NCI-H82 treated with DMSO at 0.1 percent for 48 hours (cell line): ENCODE data around the gene APOA5.

Source experiments
- DNase-seq: peaks from one replicate; lab custom pipeline; 2025; ENCODE audit not compliant: unreplicated experiment; lab: John Stamatoyannopoulos, UW

Gene APOA5

GRCh38 chr11:116798368-116798767 lies 6.7 kb upstream of the APOA5 start:
- no peak for DNase-seq

- DNase-seq: no peak
Observed at GRCh38 chr11:116797816-116798215, 6.1 kb upstream of the APOA5 start.

- DNase-seq: no peak
Observed at GRCh38 chr11:116796548-116796947, 4.9 kb upstream of the APOA5 start.

DNA sequence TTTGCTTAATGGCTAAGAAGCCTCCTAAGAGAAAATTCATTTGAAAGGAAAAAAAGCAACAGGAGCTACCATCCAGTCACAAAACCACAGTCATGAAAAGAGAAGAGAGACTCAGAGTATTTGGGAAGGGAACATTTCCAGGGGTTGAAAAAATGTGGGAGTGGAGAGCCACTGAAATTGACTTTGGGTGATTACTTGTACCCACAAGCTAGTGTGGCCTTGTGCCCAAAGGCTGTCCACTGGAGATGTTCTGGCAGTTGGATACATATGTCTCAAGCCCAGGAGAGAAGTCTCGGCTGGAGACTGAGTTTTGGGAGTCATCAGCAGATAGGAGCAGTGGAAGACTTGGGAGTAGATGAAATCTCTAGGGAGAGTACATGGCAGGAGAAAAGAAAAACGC lies 3.2 kb upstream of the APOA5 start:
- DNase-seq: no peak

DNA sequence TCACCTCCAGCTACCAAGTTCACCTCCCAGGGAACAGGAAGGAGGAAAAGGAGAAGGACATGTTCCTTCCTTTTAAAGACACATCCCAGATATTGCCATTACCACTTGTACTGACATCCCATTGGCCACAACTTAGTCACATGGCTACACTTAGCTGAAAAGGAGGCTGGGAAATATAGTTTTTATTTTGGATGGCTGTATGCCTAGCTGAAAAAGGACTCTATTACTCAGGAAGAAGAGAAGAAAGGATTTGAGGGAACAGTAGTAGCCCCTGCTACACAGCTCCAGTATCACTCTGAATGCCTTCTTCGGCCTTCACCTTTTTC lies 2.1 kb upstream of the APOA5 start:
- no peak for DNase-seq

DNA sequence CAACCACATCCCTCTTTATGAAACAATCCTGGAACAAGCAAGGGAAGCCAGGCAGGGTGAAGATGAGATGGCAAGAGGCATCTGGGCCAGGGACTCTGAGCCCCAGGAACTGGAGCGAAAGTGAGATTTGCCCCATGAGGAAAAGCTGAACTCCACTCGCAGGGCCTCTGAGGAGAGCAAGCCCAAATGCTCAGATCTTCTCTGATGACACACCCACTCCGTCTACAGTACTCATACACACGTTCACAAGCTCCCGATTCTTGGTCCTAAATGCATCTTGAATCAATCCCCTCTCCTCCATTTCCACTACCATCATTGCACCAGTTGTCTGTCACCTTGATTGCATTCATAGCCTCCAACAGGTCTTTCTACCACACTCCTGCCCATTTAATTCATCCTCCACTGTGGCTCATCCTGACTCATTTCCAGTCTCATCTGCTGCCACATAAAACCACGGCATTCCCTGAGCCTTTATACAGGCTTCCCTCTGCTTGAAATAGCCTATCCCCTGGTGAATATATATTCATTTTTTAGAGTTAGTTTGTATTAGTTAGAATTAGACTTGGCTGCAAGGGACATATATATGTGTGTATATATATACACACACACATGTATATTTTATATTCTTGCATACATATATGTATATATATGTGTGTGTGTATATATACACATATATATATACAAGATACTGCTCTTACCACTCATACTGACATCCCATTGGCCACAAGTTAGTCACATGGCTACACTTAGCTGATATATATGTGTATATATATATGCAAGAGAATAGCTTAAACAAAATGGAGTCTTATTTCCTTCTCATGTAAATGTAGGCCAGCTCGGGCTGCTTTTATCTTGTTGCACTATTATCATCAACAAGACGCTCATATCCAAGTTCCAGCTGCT lies 1.4 kb upstream of the APOA5 start:
- DNase-seq: no peak

DNA sequence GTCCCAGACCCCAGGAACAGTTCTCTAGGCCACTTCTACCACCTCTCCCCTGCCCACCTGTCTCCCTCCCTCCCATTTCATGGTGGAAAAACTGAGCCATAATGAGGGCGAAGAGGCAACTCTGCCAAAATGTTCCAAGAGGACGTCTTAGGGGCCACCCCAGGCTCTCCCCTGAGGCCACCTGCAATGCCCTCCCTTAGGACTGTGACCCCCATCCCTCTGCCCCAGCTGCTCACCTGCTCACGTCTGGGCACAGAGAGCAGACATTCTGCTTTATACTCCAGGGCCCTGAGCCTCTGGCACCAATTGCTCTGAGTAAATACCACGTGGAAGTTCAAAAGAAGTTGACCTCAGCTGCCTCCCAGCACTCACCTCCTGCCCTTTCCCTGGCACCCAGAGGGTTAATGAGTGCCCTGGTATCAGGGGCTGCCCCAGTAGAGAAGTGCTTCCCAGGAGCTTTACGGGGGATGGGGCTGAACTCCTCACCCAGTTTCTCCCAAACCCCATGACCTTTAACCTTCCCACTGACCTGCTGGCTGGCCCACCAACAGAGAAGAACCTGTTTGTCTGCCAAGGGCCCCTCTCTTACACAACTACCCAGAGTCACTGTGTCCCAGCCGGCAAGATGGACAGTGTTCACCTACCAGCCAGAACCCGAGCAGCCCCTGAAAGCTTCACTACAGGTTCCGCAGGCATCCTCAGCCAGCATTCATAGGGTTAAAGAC lies 627 bp upstream of the APOA5 start:
- no peak for DNase-seq

- DNase-seq: peak; percentile 0
Observed at GRCh38 chr11:116791002-116791812, 472 bp downstream of the APOA5 start.

GRCh38 chr11:116790167-116791001 lies 1.3 kb downstream of the APOA5 start:
- DNase-seq: no peak

- no peak for DNase-seq
Observed at GRCh38 chr11:116788975-116789374, 2.7 kb downstream of the APOA5 start.

GRCh38 chr11:116788534-116788933 lies 3.1 kb downstream of the APOA5 start:
- DNase-seq: no peak

- DNase-seq: peak; percentile 3
Observed at GRCh38 chr11:116787786-116788486, 3.7 kb downstream of the APOA5 start, which contains the start of gene ZPR1. ZPR1 (minus strand) TSS chr11:116788023; CDS start chr11:116787990, 33 bp downstream.

DNA sequence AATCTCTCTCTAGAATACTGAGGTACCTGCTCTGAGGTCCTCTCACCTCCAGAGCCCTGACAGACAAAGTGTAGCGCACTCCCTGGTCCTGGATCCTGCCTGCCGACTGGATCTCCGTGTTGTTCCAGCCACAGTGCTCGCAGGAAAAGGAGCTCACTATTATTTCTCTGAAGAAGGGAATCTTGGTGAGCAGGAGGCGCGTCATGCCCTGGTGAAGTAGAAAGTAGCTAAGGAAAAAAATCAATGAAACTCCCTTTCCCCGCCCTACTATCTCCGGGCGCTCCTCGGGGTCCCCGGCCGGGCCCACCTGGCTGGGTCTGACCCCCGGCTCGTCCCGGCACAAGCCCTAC lies 4.3 kb downstream of the APOA5 start:
- DNase-seq: no peak

DNA sequence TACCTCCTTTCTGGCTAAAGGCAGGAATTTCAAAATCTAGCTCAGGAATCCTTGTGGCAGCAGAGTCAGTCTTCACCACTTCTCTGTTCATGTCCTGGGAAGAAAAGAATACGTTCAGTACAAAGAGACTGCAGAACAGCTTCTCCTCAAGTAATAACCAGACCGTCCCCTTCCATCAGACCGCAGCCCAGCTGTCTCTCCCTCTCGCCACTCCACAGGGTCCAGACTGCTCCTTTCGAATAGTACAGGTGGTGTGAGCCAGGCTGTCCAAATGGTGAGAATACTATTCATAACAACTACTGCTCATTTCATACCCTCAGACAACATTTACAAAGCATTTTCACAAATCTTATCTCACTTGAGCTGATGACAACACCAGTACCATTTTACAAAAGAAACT lies 4.7 kb downstream of the APOA5 start:
- no peak for DNase-seq

GRCh38 chr11:116786326-116786725 lies 5.4 kb downstream of the APOA5 start:
- no peak for DNase-seq

GRCh38 chr11:116782728-116783127 lies 9.0 kb downstream of the APOA5 start:
- DNase-seq: no peak

DNA sequence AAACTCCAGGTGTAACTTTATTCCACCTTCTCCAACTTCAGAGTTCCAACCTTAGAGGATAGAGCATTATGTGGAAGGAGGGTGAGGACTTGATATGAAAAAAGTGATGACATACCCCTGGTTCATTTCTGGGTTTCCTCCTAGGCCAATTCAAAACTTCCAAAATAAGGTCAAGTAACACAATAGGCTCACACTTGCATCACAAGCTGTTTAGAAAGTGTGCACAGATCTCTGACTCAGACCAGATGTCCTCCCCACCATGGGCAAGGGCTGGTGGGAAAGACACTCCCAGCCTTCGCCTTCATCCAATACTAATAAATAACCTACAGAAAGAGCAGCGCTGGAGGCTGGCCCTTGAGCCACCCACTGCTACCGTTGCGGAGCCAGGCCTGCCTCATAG lies 13.1 kb downstream of the APOA5 start:
- no peak for DNase-seq

DNA sequence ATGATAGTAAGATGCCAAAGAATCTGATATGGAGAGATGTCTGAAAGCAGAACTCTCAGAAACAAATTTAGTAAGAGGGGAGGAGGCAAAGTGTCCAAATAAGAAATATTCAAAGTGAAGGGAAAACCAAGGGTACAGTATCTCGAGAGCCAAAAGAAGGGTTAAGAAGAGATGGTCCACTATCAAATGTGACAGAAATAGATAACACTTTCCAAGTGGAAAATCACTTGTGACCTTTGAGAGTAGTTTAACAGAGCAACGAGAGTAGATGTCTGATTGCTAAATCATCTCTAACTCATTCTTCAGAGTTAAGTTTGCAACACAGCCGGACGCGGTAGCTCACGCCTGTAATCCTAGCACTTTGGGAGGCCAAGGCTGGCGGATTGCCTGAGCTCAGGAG lies 14.6 kb downstream of the APOA5 start:
- DNase-seq: no peak

- no peak for DNase-seq
Observed at GRCh38 chr11:116776522-116776984, 15.1 kb downstream of the APOA5 start.

- DNase-seq: no peak
Observed at GRCh38 chr11:116775975-116776374, 15.7 kb downstream of the APOA5 start.
